HEK293T (cell line): Measurements from ENCODE around the gene MYO15B.

ENCODE experiments used
- BHLHE40 ChIP-seq: fragments of 450-650 bp; IDR thresholded peaks from 2 replicates; pipeline ENCODE4 v1.6.1; 2016; ENCODE audit warnings: mild to moderate bottlenecking, moderate library complexity, borderline replicate concordance
- FOXA1 ChIP-seq: fragments of 450-650 bp; IDR thresholded peaks from 2 replicates; pipeline ENCODE4 v1.6.1; 2016; ENCODE audit warnings: mild to moderate bottlenecking
- FOXK2 ChIP-seq: fragments of 450-650 bp; IDR thresholded peaks from 2 replicates; pipeline ENCODE4 v1.6.1; 2016; ENCODE audit warnings: mild to moderate bottlenecking
- FOXM1 ChIP-seq: fragments of 450-650 bp; IDR thresholded peaks from 2 replicates; pipeline ENCODE4 v1.6.1; 2017; ENCODE audit warnings: mild to moderate bottlenecking, borderline replicate concordance
- HDGF ChIP-seq: fragments of 450-650 bp; IDR thresholded peaks from 2 replicates; pipeline ENCODE4 v1.6.1; 2017; ENCODE audit warnings: antibody characterized with exemption, borderline replicate concordance
- LEF1 ChIP-seq: fragments of 450-650 bp; IDR thresholded peaks from 2 replicates; pipeline ENCODE4 v1.6.1; 2017; ENCODE audit warnings: mild to moderate bottlenecking, borderline replicate concordance
- NFRKB ChIP-seq: fragments of 450-650 bp; IDR thresholded peaks from 2 replicates; pipeline ENCODE4 v1.6.1; 2016; ENCODE audit warnings: mild to moderate bottlenecking, moderate library complexity
- SP1 ChIP-seq: fragments of 450-650 bp; IDR thresholded peaks from 2 replicates; pipeline ENCODE4 v1.6.1; 2017
- SUZ12 ChIP-seq: fragments of 450-650 bp; IDR thresholded peaks from 2 replicates; pipeline ENCODE4 v1.6.1; 2016; ENCODE audit warnings: mild to moderate bottlenecking
- TARDBP ChIP-seq: fragments of 450-650 bp; IDR thresholded peaks from 2 replicates; pipeline ENCODE4 v1.6.1; 2016

DNA sequence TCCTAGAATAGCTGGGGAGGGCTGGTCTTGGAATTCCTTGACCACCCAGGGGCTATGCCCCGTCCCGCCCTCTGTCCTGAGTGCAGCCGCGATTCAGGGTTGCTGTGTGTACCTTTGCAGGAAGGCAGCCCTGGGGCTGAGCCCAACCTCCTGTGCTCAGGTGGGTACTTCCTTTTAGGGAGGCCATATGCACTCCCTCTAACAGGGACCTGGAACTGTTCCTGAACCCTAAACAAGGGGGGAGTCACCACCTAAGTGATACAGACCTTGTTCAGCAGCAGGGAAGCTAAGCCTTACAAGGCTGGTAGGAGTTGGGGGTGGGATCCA lies 37.5 kb upstream of the MYO15B start:
- TF ChIP-seq TARDBP (no peak), SUZ12 (no peak), FOXA1 (no peak), BHLHE40 (no peak), NFRKB (no peak), FOXM1 (no peak), LEF1 (no peak), HDGF (no peak), FOXK2 (no peak), SP1 (no peak)
